Upper lobe of left lung (tissue), 6 donors: ENCODE data around the gene HM13. TPM values are rescaled to one million over a fixed set of nuclear protein-coding genes. Genes with fewer than 3 reads are reported as not detected.
A peak's percentile ranks its signal among the peaks of the same experiment; 100 is the strongest.

Source experiments
- ATAC-seq, 2 donors: fragments of 200-7000 bp; cut with Tn5 transposase; one replicate each; pipeline ENCODE4 v1.9.1; 2022; ENCODE audit warnings: mild to moderate bottlenecking in 2 of 2, moderate library complexity in 2 of 2; ENCODE audit not compliant: low FRiP score in 2 of 2
- DNase-seq, 2 donors: peaks; one replicate each; pipeline ENCODE4 v3.0.0-alpha.2; 2019 to 2020
- H3K27ac ChIP-seq, 4 donors: fragments of 200-600 bp; sonication (generic); one replicate each; pipeline ENCODE4 v1.5.1; 2016 to 2019
- H3K27me3 ChIP-seq, 4 donors: fragments of 200-600 bp; sonication (generic); one replicate each; pipeline ENCODE4 v1.5.1; 2017 to 2019
- H3K36me3 ChIP-seq, 4 donors: fragments of 200-600 bp; sonication (generic); one replicate each; pipeline ENCODE4 v1.5.1; 2016 to 2019
- H3K4me1 ChIP-seq, 4 donors: fragments of 200-600 bp; sonication (generic); one replicate each; pipeline ENCODE4 v1.5.1; 2018 to 2019
- H3K4me3 ChIP-seq, 4 donors: fragments of 200-600 bp; sonication (generic); one replicate each; pipeline ENCODE4 v1.5.1; 2017 to 2019; ENCODE audit warnings: mild to moderate bottlenecking in 2 of 4, moderate library complexity in 1 of 4
- H3K9me3 ChIP-seq, 4 donors: fragments of 200-600 bp; sonication (generic); one replicate each; pipeline ENCODE4 v1.5.1; 2018 to 2019
- EP300 ChIP-seq, 4 donors: sonication (generic); formaldehyde crosslinking; IDR thresholded peaks; one replicate each; pipeline ENCODE4 v1.5.1; 2017; ENCODE audit warnings: antibody characterized with exemption in 4 of 4, control low read depth in 2 of 4
- POLR2A ChIP-seq, 4 donors: fragments of 450-650 bp; IDR thresholded peaks; one replicate each; pipeline ENCODE4 v1.5.1; 2016 to 2017; ENCODE audit warnings: antibody characterized with exemption in 4 of 4, mild to moderate bottlenecking in 2 of 4
- POLR2AphosphoS5 ChIP-seq, 2 donors: sonication (generic); formaldehyde crosslinking; IDR thresholded peaks; one replicate each; pipeline ENCODE4 v1.5.1; 2017; ENCODE audit warnings: antibody characterized with exemption in 2 of 2
- WGBS, 2 donors: methylation state at CpG; one replicate each; pipeline ENCODE4 v1.1.5; 2017 to 2018; 5-methylcytosine and 5-hydroxymethylcytosine counted together
- total RNA-seq, 6 donors: library from RNA; depleted of rRNA in 4 of 6; stranded (reverse); fragments of >200 nt in 4 of 6; gene quantifications; one replicate each; pipeline versions ENCODE4 v1.1.0 to v1.2.1, GENCODE V29; 2016 to 2021
- TF ChIP-seq, protein P1 (sequence below), 6 experiments: fragments of 450-650 bp in 4 of 6; fragments of 200-600 bp in 2 of 6; sonication (generic) in 2 of 6; IDR thresholded peaks; one replicate each; pipeline ENCODE4 v1.5.1; 2016 to 2019; ENCODE audit warnings: antibody characterized with exemption in 6 of 6
- donor health status: DM: no; HTN: no; CAD: no; lungs with moderate emphysema.
- donor health status: DM: no; HTN: yes; CAD: no; lungs with severe emphysema.

The HM13 gene
- total RNA-seq, 6 donors from 2014 or later: 58.7 to 186 (median 81.6) TPM

DNA sequence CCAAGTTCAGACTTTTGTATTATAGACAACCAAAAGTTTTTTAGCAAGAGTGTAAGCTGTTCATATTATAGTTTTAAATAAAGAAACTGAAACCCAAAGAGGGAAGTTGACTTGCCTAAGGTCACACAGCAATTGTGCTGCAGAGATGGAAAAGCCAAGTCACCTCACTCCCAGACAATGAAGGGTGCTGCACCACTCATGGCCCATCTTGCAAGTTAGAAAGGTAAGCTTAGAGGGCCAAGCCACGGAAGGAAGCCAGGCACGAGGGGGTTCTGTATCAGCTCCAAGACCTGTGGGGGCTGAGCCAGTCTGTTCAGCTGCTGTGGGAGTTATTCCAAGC, 40.2 kb upstream of the HM13 start:
- peaks cover 8 to 19% (median 10%) of the 10 kb centered on the region in 4 donors for H3K4me1 ChIP-seq
- no peak overlapping the region for H3K4me3 ChIP-seq
- H3K27me3 ChIP-seq: peaks cover 0 to 13% (median 4%) of the 10 kb centered on the region in 4 donors
- H3K36me3 ChIP-seq: no peaks in the 10 kb centered on the region
- no peak overlapping the region for H3K27ac ChIP-seq
- ATAC-seq (no peak), DNase-seq (no peak)
- H3K9me3 ChIP-seq: no peaks in the 10 kb centered on the region
- TF ChIP-seq EP300 (IDR thresholded peaks at IDR 0.05): no peak
- TF ChIP-seq POLR2A (IDR thresholded peaks at IDR 0.05): no peak
- WGBS, 2 donors: 35 to 80% methylated on average over 1 to 2 of the region's 2 CpGs

DNA sequence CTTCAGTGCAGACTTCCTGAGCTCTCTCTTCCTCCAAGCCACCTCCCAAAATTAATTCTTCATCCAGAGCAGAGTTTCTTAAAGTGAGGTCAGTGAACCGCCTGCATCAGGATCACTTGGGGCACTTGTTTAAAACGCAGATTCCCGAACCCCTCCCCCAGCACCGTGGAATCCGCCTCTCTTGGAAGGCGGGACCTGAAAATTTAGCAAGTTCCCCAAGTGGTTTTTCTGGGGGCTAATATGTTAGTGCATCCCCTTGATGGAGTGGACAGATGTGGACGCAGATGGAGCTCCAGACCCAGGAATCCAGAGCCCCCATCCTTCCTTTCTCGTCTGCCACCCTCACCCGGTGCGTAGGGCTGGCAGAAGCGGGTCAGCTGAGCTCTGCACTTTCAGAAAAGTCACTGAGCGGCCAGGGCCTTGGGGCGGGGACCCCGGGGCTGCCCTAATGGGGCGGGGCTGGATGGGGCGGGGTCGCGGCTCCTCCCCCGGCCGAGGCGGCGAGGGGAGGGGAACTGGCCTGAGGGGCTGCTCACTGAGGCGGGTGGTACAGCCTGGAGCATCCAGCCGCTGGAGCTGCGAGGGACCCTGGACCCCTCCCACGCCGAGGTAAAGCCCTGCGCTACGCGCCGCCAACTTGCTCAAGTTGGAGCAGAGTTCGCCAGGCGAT, 39.3 kb upstream of the HM13 start, which contains the start of the genes DEFB124 and REM1:
Gene DEFB124 (minus strand): TSS at position 370 of the 670 bp plus-strand sequence. CDS start 2,114 bp downstream, outside the sequence.
Gene REM1 (plus strand): TSS at position 531 of the 670 bp plus-strand sequence. CDS start 1,158 bp downstream, outside the sequence.
- peak in 1 of 4 donors; percentile 16 for TF ChIP-seq POLR2A (IDR thresholded peaks at IDR 0.05)
- TF ChIP-seq POLR2AphosphoS5 (IDR thresholded peaks at IDR 0.05): no peak
- TF ChIP-seq, protein P1, sequence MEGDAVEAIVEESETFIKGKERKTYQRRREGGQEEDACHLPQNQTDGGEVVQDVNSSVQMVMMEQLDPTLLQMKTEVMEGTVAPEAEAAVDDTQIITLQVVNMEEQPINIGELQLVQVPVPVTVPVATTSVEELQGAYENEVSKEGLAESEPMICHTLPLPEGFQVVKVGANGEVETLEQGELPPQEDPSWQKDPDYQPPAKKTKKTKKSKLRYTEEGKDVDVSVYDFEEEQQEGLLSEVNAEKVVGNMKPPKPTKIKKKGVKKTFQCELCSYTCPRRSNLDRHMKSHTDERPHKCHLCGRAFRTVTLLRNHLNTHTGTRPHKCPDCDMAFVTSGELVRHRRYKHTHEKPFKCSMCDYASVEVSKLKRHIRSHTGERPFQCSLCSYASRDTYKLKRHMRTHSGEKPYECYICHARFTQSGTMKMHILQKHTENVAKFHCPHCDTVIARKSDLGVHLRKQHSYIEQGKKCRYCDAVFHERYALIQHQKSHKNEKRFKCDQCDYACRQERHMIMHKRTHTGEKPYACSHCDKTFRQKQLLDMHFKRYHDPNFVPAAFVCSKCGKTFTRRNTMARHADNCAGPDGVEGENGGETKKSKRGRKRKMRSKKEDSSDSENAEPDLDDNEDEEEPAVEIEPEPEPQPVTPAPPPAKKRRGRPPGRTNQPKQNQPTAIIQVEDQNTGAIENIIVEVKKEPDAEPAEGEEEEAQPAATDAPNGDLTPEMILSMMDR (IDR thresholded peaks at IDR 0.05): no peak
- Histone ChIP-seq H3K9me3 (no peaks in the 10 kb centered on the region), H3K36me3 (no peaks in the 10 kb centered on the region), H3K27ac (peak within 1 kb of the TSS in 3 of 4 donors; percentile 59 to 74 (median 61)), H3K4me1 (peaks cover 8 to 19% (median 10%) of the 10 kb centered on the region in 4 donors), H3K27me3 (peaks cover 0 to 13% (median 4%) of the 10 kb centered on the region in 4 donors), H3K4me3 (peak within 1 kb of the TSS; percentile 24 to 55 (median 42))
- 4 to 5% methylated on average over 5 to 33 of the region's 33 CpGs for WGBS, 2 donors
- peak; percentile 73 to 91 for ATAC-seq
- DNase-seq: peak in 1 of 2 donors; percentile 89

DNA sequence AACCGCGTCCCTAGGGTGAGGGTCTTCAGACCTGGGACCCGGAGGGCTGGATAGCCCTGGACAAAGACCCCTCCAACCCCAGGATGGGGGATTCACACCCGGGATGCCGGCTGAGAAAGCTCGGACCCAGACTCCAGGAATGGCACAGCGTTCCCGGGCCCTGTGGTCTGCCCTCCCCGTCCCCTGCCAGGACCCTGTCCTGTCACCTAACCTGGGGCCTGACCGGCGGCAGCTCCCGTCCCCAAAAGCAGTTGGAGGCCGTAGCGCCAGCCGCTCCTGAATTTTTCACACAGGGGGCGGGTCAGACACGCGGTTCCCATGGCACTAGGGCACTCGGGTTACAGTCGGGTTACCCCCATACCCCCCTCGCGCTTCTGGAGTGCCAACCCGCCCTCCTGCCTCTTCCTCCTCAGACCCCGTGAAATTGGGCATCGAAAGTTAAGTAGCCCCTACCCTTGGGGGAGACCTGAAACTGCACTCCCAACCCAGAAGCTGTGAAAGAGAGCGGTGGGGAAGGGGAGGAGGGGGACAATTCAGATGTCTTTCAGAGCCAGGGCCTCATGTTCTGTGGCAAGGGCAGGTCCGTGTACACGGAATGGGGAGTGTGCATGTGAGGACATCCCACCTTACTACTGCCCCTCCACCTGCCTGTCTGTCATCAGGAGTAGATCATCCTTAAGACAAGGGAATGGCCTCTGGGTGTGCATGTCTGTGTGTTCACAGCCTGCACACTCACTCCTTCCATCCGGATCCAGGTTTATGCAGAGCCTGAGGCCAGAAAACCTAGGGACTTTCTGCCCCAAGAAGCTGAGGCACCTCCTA, 38.6 kb upstream of the HM13 start:
- H3K9me3 ChIP-seq: no peaks in the 10 kb centered on the region

DNA sequence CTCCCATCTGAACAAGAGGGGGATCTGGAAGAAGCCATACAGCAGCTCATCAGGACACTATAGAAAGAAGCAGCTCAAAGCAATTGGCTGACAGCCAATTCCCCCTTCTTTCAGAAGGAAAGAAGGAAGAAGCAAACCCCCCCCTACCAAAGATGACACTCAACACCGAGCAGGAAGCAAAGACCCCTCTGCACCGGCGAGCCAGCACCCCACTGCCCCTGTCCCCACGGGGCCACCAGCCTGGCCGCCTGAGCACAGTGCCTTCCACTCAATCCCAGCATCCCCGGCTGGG, 38.0 kb upstream of the HM13 start:
- Histone ChIP-seq H3K27ac (peak overlapping the region in 2 of 4 donors; percentile 59 to 74), H3K9me3 (no peaks in the 10 kb centered on the region), H3K27me3 (peaks cover 0 to 13% (median 4%) of the 10 kb centered on the region in 4 donors), H3K4me3 (peak overlapping the region in 3 of 4 donors; percentile 37 to 55 (median 47)), H3K4me1 (peaks cover 8 to 19% (median 10%) of the 10 kb centered on the region in 4 donors), H3K36me3 (no peaks in the 10 kb centered on the region)
- WGBS, 2 donors: 66% methylated on average over 6 of the region's 6 CpGs; no CpG with 5 or more reads in 1 of the 2 donors
- ATAC-seq: no peak
- no peak for DNase-seq
- TF ChIP-seq EP300 (IDR thresholded peaks at IDR 0.05): no peak
- TF ChIP-seq POLR2A (IDR thresholded peaks at IDR 0.05): no peak
- TF ChIP-seq, protein P1 (IDR thresholded peaks at IDR 0.05): no peak
- no peak for TF ChIP-seq POLR2AphosphoS5 (IDR thresholded peaks at IDR 0.05)

More for the DNA sequence above, 38.6 kb upstream of the HM13 start:
- TF ChIP-seq POLR2A (IDR thresholded peaks at IDR 0.05) (no peak), EP300 (IDR thresholded peaks at IDR 0.05) (no peak), POLR2AphosphoS5 (IDR thresholded peaks at IDR 0.05) (no peak)
- TF ChIP-seq, protein P1 (IDR thresholded peaks at IDR 0.05): no peak
- H3K27ac ChIP-seq: peak overlapping the region in 3 of 4 donors; percentile 59 to 74 (median 61)
- H3K36me3 ChIP-seq: no peaks in the 10 kb centered on the region
- ATAC-seq (peak; percentile 20 to 42), DNase-seq (peak in 1 of 2 donors; percentile 73)
- H3K27me3 ChIP-seq: peaks cover 0 to 13% (median 4%) of the 10 kb centered on the region in 4 donors
- peak overlapping the region in 3 of 4 donors; percentile 37 to 55 (median 47) for H3K4me3 ChIP-seq
- peaks cover 8 to 19% (median 10%) of the 10 kb centered on the region in 4 donors for H3K4me1 ChIP-seq
- WGBS, 2 donors: 2 to 8% methylated on average over 13 to 19 of the region's 29 CpGs

DNA sequence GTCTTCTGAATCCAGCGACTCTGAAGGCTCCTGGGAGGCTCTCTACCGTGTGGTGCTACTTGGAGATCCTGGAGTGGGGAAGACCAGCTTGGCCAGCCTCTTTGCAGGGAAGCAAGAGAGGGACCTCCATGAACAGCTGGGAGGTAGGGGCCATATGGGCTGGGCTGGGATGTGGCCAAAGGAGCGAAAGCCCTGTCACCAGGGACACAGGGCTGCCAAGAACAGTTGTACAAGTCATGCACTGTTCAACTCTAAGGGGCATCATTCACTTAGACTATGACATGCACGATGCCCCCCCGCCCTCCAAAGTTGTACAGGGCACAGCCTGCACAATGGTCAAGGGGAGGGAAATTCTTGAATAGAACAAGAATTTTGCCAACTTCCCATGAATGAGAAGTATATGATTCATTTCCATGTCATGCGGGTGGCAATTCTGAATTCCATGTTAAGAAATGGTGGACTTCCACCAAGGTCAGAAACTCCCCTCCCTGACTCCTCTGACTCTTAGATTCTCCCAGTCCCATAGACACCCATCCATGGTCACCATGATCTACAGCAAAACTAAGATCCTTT, 37.5 kb upstream of the HM13 start:
- Histone ChIP-seq H3K27ac (no peak overlapping the region), H3K4me3 (no peak overlapping the region), H3K9me3 (no peaks in the 10 kb centered on the region), H3K4me1 (peaks cover 8 to 19% (median 10%) of the 10 kb centered on the region in 4 donors), H3K36me3 (no peaks in the 10 kb centered on the region), H3K27me3 (peaks cover 0 to 13% (median 4%) of the 10 kb centered on the region in 4 donors)
- no peak for TF ChIP-seq POLR2A (IDR thresholded peaks at IDR 0.05)
- no peak for DNase-seq
- WGBS, 2 donors: 83 to 86% methylated on average over 3 to 6 of the region's 6 CpGs
- ATAC-seq: no peak
